Measurements from ENCODE around the gene NRIP1.

NRIP1 gene

DNA sequence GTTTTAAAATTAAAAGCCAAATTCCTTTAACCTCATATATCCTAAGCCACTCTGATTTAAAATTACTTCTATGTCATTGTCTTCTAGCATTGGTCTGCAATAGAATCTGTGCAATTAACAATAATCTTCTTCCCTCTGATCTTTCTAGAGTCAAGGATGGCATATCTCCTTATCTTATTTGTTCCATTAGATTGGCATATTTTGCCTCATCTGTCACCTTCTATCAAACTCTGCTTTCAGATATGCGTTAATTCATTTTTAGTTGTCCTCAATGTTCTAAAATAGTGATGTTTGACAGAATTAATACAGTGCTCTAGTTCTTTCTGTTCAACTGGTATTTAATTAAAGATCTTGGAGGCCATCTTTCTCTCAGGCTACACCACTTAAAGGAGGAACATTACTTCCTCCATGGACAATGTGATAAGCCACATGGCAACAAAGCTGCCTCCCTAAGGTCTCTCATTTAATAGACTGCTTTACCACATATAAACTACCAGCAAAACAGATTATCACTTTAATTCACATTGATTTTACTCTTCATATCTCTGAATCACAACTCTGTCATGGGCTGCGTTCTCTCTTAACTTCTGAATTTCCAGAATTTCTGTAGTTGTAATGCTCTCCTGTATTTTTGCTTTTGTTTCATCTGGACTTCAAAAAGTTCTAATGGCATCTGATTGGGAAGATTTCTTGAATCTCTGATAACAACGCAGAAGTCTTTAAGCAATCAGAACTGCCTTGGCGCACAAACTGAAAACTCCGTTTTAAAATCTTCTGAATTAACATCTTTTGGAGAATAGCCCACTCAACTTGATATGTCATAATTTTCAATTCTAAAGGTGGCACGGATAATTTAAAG, 2.8 kb downstream of the NRIP1 start:
- Histone ChIP-seq H3K27me3 (no peaks in the 10 kb centered on the region), H3K9me3 (no peaks in the 10 kb centered on the region), H3K27ac (no peak overlapping the region), H3K36me3 (no peaks in the 10 kb centered on the region), H3K4me1 (peaks cover 0 to 65% (median 31%) of the 10 kb centered on the region in 4 donors), H3K4me3 (no peak overlapping the region)
- DNase-seq, result no peak
- TF ChIP-seq, protein P1, sequence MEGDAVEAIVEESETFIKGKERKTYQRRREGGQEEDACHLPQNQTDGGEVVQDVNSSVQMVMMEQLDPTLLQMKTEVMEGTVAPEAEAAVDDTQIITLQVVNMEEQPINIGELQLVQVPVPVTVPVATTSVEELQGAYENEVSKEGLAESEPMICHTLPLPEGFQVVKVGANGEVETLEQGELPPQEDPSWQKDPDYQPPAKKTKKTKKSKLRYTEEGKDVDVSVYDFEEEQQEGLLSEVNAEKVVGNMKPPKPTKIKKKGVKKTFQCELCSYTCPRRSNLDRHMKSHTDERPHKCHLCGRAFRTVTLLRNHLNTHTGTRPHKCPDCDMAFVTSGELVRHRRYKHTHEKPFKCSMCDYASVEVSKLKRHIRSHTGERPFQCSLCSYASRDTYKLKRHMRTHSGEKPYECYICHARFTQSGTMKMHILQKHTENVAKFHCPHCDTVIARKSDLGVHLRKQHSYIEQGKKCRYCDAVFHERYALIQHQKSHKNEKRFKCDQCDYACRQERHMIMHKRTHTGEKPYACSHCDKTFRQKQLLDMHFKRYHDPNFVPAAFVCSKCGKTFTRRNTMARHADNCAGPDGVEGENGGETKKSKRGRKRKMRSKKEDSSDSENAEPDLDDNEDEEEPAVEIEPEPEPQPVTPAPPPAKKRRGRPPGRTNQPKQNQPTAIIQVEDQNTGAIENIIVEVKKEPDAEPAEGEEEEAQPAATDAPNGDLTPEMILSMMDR (IDR thresholded peaks at IDR 0.05), result no peak
- intact Hi-C loops (cut with DNase I; ENCODE audit: low total_unique reads), result loop anchor here (10.0 kb wide), 2 partner anchors 93 to 677 kb away; partner anchors contain the start of gene HSPA13

DNA sequence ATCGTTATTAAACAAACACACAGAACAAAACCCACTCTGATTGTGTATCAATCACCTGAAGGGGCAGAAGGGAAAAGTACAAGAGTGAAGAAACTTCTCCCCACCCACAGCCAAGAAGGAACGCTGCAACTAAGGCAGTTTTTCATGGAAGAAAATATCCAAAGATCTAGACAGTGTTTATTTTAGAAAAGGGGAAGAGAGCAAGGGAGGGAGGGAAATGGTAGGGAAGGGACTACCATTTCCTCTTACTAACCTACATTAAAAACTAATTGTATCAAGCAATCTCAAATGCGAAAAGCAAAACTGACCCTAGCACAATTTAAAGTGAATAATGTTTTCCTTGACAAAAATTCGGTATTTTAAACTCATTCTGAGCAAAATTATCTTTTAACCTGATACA, 3.5 kb downstream of the NRIP1 start:
- intact Hi-C loops (cut with DNase I; ENCODE audit: low total_unique reads), result loop anchor here (10.0 kb wide), 2 partner anchors 94 to 676 kb away; partner anchors contain the start of gene HSPA13
- Histone ChIP-seq H3K27ac (no peak overlapping the region), H3K9me3 (no peaks in the 10 kb centered on the region), H3K4me3 (no peak overlapping the region), H3K4me1 (peaks cover 0 to 72% (median 33%) of the 10 kb centered on the region in 4 donors), H3K27me3 (no peaks in the 10 kb centered on the region), H3K36me3 (no peaks in the 10 kb centered on the region)
- no peak for DNase-seq
- TF ChIP-seq, protein P1 (IDR thresholded peaks at IDR 0.05), result no peak

DNA sequence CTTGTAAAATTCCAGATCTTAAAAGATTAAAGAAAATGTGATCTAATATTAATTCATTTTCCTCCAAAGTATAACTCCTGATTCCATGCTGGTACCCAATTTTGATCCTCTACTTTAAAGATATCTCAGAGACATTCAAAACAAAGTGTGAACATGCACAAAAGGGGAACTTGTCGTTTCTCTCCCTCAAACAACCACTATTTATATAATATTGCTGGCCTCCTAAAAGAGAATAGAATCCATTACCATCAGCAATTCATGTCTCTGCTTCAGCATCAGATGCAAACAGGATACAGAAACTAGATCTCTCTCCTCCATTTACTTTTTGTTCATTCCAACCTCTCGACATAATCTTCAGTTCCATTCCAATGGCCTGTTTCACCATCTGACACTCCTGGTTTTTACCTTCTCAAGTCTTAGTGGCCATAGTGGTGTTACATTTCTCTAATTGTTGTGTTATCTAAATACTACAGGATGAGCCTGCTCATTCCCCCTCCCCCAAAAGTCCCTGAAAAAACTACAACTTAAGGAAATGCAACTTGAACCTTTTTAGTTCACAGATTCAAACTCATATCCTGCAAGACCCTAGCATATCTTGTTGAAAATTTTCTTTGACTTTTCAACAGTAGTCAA, 4.1 kb downstream of the NRIP1 start:
- DNase-seq, result no peak
- no peaks in the 10 kb centered on the region for H3K27me3 ChIP-seq
- TF ChIP-seq, protein P1 (IDR thresholded peaks at IDR 0.05), result no peak
- no peaks in the 10 kb centered on the region for H3K9me3 ChIP-seq
- peaks cover 0 to 76% (median 33%) of the 10 kb centered on the region in 4 donors for H3K4me1 ChIP-seq
- H3K36me3 ChIP-seq, result no peaks in the 10 kb centered on the region
- H3K27ac ChIP-seq, result no peak overlapping the region
- no peak overlapping the region for H3K4me3 ChIP-seq
- intact Hi-C loops (cut with DNase I; ENCODE audit: low total_unique reads), result loop anchor here (10.0 kb wide), 2 partner anchors 94 to 676 kb away; partner anchors contain the start of gene HSPA13

DNA sequence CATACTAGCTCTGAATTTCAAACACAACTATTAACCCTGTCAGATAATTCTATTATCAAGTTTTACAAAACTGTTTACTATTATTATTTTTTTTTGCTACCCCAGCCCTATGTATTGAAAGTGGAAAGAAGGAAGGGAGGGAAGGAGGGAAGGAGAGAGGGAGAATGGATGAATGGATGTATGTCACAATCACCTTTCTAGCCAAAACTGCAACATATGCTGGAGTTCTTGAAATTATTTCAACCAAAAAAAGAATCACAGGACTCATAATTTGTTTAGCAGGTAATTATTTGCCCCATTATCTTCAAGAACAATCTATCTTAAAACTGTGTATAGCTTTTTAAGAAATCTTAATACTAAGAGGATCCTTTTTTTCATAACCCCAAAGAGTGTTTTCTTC, 5.4 kb downstream of the NRIP1 start:
- no peak for DNase-seq
- intact Hi-C loops (cut with DNase I; ENCODE audit: low total_unique reads), result loop anchor here (10.0 kb wide), 1 partner anchor 425 kb away; no protein-coding TSS in a partner anchor
- Histone ChIP-seq H3K36me3 (no peaks in the 10 kb centered on the region), H3K4me1 (peaks cover 0 to 89% (median 35%) of the 10 kb centered on the region in 4 donors), H3K4me3 (no peak overlapping the region), H3K27me3 (no peaks in the 10 kb centered on the region), H3K27ac (peak overlapping the region in 1 of 2 donors; percentile 30), H3K9me3 (no peaks in the 10 kb centered on the region)
- TF ChIP-seq, protein P1 (IDR thresholded peaks at IDR 0.05), result no peak

DNA sequence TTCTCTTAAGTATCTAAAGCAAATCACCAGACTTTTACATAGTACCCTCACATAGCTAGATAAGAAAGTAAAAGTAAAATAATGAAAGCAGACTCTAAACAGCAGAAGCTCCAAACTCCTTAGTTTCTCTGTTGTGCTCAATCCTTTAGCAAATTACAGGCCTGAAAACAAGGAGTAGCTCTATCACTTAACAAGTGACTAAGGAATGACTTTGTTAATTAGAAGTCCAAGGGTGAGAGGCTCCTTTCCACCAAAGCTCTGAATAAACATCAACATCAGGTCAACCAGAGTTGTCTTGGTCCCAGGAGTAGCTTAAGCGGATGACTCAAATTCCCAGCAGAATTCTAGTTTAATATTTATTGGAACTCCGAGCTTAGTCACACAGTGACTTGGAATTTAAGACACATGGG, 5.9 kb downstream of the NRIP1 start:
- no peaks in the 10 kb centered on the region for H3K36me3 ChIP-seq
- intact Hi-C loops (cut with DNase I; ENCODE audit: low total_unique reads), result loop anchor here (10.0 kb wide), 1 partner anchor 426 kb away; no protein-coding TSS in a partner anchor
- DNase-seq, result no peak
- peaks cover 0 to 93% (median 37%) of the 10 kb centered on the region in 4 donors for H3K4me1 ChIP-seq
- TF ChIP-seq, protein P1 (IDR thresholded peaks at IDR 0.05), result no peak
- H3K4me3 ChIP-seq, result no peak overlapping the region
- H3K27ac ChIP-seq, result peak overlapping the region; percentile 19 to 30
- no peaks in the 10 kb centered on the region for H3K9me3 ChIP-seq
- H3K27me3 ChIP-seq, result no peaks in the 10 kb centered on the region
